Nephron progenitor cell (in vitro differentiated cells): ENCODE data around the gene PKP1.

ENCODE experiments used
- DNase-seq: peaks from one replicate; pipeline ENCODE4 v3.0.0; 2021
- H3K27ac Mint-ChIP-seq: 2 replicates; pipeline ENCODE4 v1.8.0; 2021; ENCODE audit warnings: mild to moderate bottlenecking, moderate library complexity, mixed read lengths
- H3K27me3 Mint-ChIP-seq: 2 replicates; pipeline ENCODE4 v1.8.0; 2021; ENCODE audit warnings: mild to moderate bottlenecking, low read depth, mixed read lengths; ENCODE audit not compliant: poor library complexity
- H3K36me3 Mint-ChIP-seq: 2 replicates; pipeline ENCODE4 v1.8.0; 2021; ENCODE audit warnings: low read depth, mixed read lengths
- H3K4me1 Mint-ChIP-seq: 2 replicates; pipeline ENCODE4 v1.8.0; 2021; ENCODE audit warnings: mixed read lengths
- H3K4me3 Mint-ChIP-seq: 2 replicates; pipeline ENCODE4 v1.8.0; 2021; ENCODE audit warnings: mild to moderate bottlenecking, moderate library complexity, mixed read lengths
- H3K9me3 Mint-ChIP-seq: 2 replicates; pipeline ENCODE4 v1.8.0; 2021; ENCODE audit warnings: mild to moderate bottlenecking, moderate library complexity, mixed read lengths
- CTCF ChIP-seq: fragments of 200-600 bp; sonication (generic); IDR thresholded peaks from 2 replicates; pipeline ENCODE4 v1.5.0; 2021; ENCODE audit warnings: antibody characterized with exemption

PKP1 gene

GRCh38 chr1:201335901-201336300 lies 52.6 kb downstream of the PKP1 start:
- Mint-ChIP-seq H3K9me3 (peaks cover under 1% of the 10 kb centered on the region), H3K4me1 (peaks cover 6% of the 10 kb centered on the region), H3K4me3 (no peak overlapping the region), H3K36me3 (no peaks in the 10 kb centered on the region), H3K27me3 (peaks cover 23% of the 10 kb centered on the region), H3K27ac (no peak overlapping the region)
- DNase-seq: no peak
- no peak for TF ChIP-seq CTCF

GRCh38 chr1:201336711-201337450 lies 53.6 kb downstream of the PKP1 start:
- H3K36me3 Mint-ChIP-seq: no peaks in the 10 kb centered on the region
- TF ChIP-seq CTCF: no peak
- DNase-seq: no peak
- H3K9me3 Mint-ChIP-seq: peaks cover 7% of the 10 kb centered on the region
- peaks cover 6% of the 10 kb centered on the region for H3K4me1 Mint-ChIP-seq
- H3K4me3 Mint-ChIP-seq: no peak overlapping the region
- peaks cover 30% of the 10 kb centered on the region for H3K27me3 Mint-ChIP-seq
- H3K27ac Mint-ChIP-seq: no peak overlapping the region

- Mint-ChIP-seq H3K27ac (no peak overlapping the region), H3K4me1 (no peaks in the 10 kb centered on the region), H3K4me3 (no peak overlapping the region), H3K27me3 (peaks cover 25% of the 10 kb centered on the region), H3K36me3 (no peaks in the 10 kb centered on the region), H3K9me3 (peaks cover 7% of the 10 kb centered on the region)
- DNase-seq: no peak
- no peak for TF ChIP-seq CTCF
These were observed 58.1 kb downstream of the PKP1 start for GRCh38 chr1:201341377-201341776.

- Mint-ChIP-seq H3K4me3 (no peak overlapping the region), H3K9me3 (peaks cover 7% of the 10 kb centered on the region), H3K4me1 (peaks cover 16% of the 10 kb centered on the region), H3K27ac (peak overlapping the region; percentile 66), H3K27me3 (peaks cover 23% of the 10 kb centered on the region), H3K36me3 (no peaks in the 10 kb centered on the region)
- DNase-seq: no peak
- no peak for TF ChIP-seq CTCF
These were observed 61.1 kb downstream of the PKP1 start for GRCh38 chr1:201344206-201345080.

GRCh38 chr1:201345081-201345355 lies 61.7 kb downstream of the PKP1 start:
- Mint-ChIP-seq H3K4me3 (no peak overlapping the region), H3K4me1 (peaks cover 20% of the 10 kb centered on the region), H3K36me3 (no peaks in the 10 kb centered on the region), H3K27ac (no peak overlapping the region), H3K9me3 (peaks cover 7% of the 10 kb centered on the region), H3K27me3 (peaks cover 19% of the 10 kb centered on the region)
- no peak for TF ChIP-seq CTCF
- DNase-seq: no peak
